AG08395 (cell line): ENCODE results near the gene MYBPC2.
"Not testable (repeated sequence)": the region's sequence is repeated elsewhere in the genome, so short reads cannot be mapped to it uniquely, and the experiment has no call there.

ENCODE experiments used
- DNase-seq: peaks from one replicate; pipeline ENCODE4 v3.0.0; 2012; ENCODE audit warnings: mixed read lengths, low spot score

MYBPC2 gene

GRCh38 chr19:50428772-50429463, 3.8 kb upstream of the MYBPC2 start:
- DNase-seq: no peak

- no peak for DNase-seq
These were observed 1.8 kb upstream of the MYBPC2 start for GRCh38 chr19:50430888-50431342.

GRCh38 chr19:50431343-50432220, 1.1 kb upstream of the MYBPC2 start:
- DNase-seq: peak; percentile 93

- no peak for DNase-seq
These were observed 799 bp downstream of the MYBPC2 start for GRCh38 chr19:50433201-50434180.

- DNase-seq: no peak
These were observed 1.8 kb downstream of the MYBPC2 start for GRCh38 chr19:50434525-50434924.

GRCh38 chr19:50435221-50435620, 2.5 kb downstream of the MYBPC2 start:
- no peak for DNase-seq

- no peak for DNase-seq
These were observed 2.9 kb downstream of the MYBPC2 start for GRCh38 chr19:50435627-50436026.

- no peak for DNase-seq
These were observed 5.3 kb downstream of the MYBPC2 start for GRCh38 chr19:50437862-50438449.

GRCh38 chr19:50439130-50439529, 6.4 kb downstream of the MYBPC2 start:
- DNase-seq: not testable (repeated sequence)

GRCh38 chr19:50444059-50444458, 11.4 kb downstream of the MYBPC2 start:
- no peak for DNase-seq

GRCh38 chr19:50447053-50447452, 14.4 kb downstream of the MYBPC2 start:
- DNase-seq: no peak

- no peak for DNase-seq
These were observed 15.1 kb downstream of the MYBPC2 start for GRCh38 chr19:50447750-50448149.

- no peak for DNase-seq
These were observed 16.7 kb downstream of the MYBPC2 start for GRCh38 chr19:50449236-50449899.

- no peak for DNase-seq
These were observed 17.9 kb downstream of the MYBPC2 start for GRCh38 chr19:50450369-50451222.

GRCh38 chr19:50451223-50451534, 18.5 kb downstream of the MYBPC2 start:
- DNase-seq: no peak

GRCh38 chr19:50453243-50453642, 20.6 kb downstream of the MYBPC2 start:
- DNase-seq: no peak

GRCh38 chr19:50455992-50456391, 23.3 kb downstream of the MYBPC2 start:
- no peak for DNase-seq

GRCh38 chr19:50457300-50457699, 24.6 kb downstream of the MYBPC2 start:
- no peak for DNase-seq

GRCh38 chr19:50458396-50459066, 25.8 kb downstream of the MYBPC2 start:
- peak; percentile 24 for DNase-seq

- DNase-seq: no peak
These were observed 26.4 kb downstream of the MYBPC2 start for GRCh38 chr19:50459067-50459456.
